Panc1 (cell line): ENCODE measurements around the gene SLC4A1AP. TPM values are rescaled to one million over a fixed set of nuclear protein-coding genes. Genes with fewer than 3 reads are reported as not detected.
A peak's percentile ranks its signal among the peaks of the same experiment; 100 is the strongest.

Source experiments
- ATAC-seq: fragments of 200-7000 bp; cut with Tn5 transposase; 2 replicates; pipeline ENCODE4 v1.9.1; 2020; ENCODE audit warnings: mild to moderate bottlenecking, moderate library complexity
- BruUV-seq: library from RNA; stranded (reverse); fragments of 400-500 nt; replicated peaks from 2 replicates; lab custom pipeline; 2021; lab: Mats Ljungman, UMichigan
- CTCF ChIA-PET: fragments of 300-600 bp; sonication (Branson Sonifier 250); formaldehyde crosslinking; loops from one replicate; lab custom pipeline; 2022; ENCODE audit warnings: antibody characterized with exemption; lab: Charles Lee
- POLR2A ChIA-PET: fragments of 300-600 bp; sonication (Branson Sonifier 250); formaldehyde crosslinking; loops from one replicate; lab custom pipeline; 2022; ENCODE audit warnings: antibody characterized with exemption; lab: Charles Lee
- DNase-seq: peaks from one replicate; pipeline ENCODE4 v3.0.0-alpha.2; 2010; ENCODE audit warnings: low read depth, low spot score
- H3K27ac ChIP-seq: 2 replicates; pipeline ENCODE4 v1.5.1; 2011; ENCODE audit warnings: mild to moderate bottlenecking, low read length, inconsistent platforms
- H3K27me3 ChIP-seq: fragments of 200-500 bp; sonication (Bioruptor generic); 2 replicates; pipeline ENCODE4 v1.6.0; 2014; ENCODE audit warnings: low read length, inconsistent platforms; ENCODE audit not compliant: control insufficient read depth, insufficient read depth
- H3K36me3 ChIP-seq: fragments of 200-500 bp; sonication (Bioruptor generic); 2 replicates; pipeline ENCODE4 v1.5.1; 2014; ENCODE audit warnings: inconsistent platforms, mild to moderate bottlenecking, low read length, moderate library complexity; ENCODE audit not compliant: control insufficient read depth, insufficient read depth
- H3K4me1 ChIP-seq: 2 replicates; pipeline ENCODE4 v1.5.1; 2011; ENCODE audit warnings: inconsistent platforms, mild to moderate bottlenecking, low read length, moderate library complexity; ENCODE audit not compliant: control insufficient read depth, insufficient read depth
- H3K4me3 ChIP-seq, 2 experiments: 2 replicates each; pipeline ENCODE4 v1.5.1; 2011 to 2012; ENCODE audit warnings: low read depth in 2 of 2, low read length in 2 of 2, mild to moderate bottlenecking in 2 of 2, inconsistent platforms in 1 of 2, moderate library complexity in 1 of 2
- H3K9me3 ChIP-seq: fragments of 200-500 bp; sonication (Bioruptor generic); 2 replicates; pipeline ENCODE4 v1.5.1; 2014; ENCODE audit warnings: low read depth, mild to moderate bottlenecking, inconsistent platforms, low read length, moderate library complexity; ENCODE audit not compliant: control insufficient read depth, insufficient read depth
- POLR2AphosphoS5 ChIP-seq: IDR thresholded peaks from 2 replicates; pipeline ENCODE4 v1.6.1; 2012; ENCODE audit warnings: mild to moderate bottlenecking, low read depth, low read length, moderate library complexity
- SIN3A ChIP-seq: IDR thresholded peaks from 2 replicates; pipeline ENCODE4 v1.6.1; 2012; ENCODE audit warnings: low read depth, mild to moderate bottlenecking, low read length, moderate library complexity, borderline replicate concordance; ENCODE audit not compliant: insufficient read depth
- TCF7L2 ChIP-seq: IDR thresholded peaks from 2 replicates; pipeline ENCODE4 v1.6.1; 2011; ENCODE audit warnings: mild to moderate bottlenecking, low read depth, low read length, inconsistent platforms
- in situ Hi-C: cut with HindIII; loops from 2 replicates; pipeline ENCODE4 v1.10.0; 2016; ENCODE audit warnings: low sequenced_read_pairs, low pct_unique_long_range_greater_than_20kb
- intact Hi-C: fragments of 100-400 bp; cut with micrococcal nuclease; formaldehyde crosslinking; loops from one replicate; pipeline ENCODE4 v1.10.0; 2022; ENCODE audit not compliant: unreplicated experiment
- total RNA-seq: library from RNA; stranded (reverse); gene quantifications from one replicate; pipeline ENCODE4 v1.2.1, GENCODE V29; 2021; ENCODE audit not compliant: unreplicated experiment
- TF ChIP-seq, protein P1 (sequence below): fragments of 450-650 bp; IDR thresholded peaks from 2 replicates; pipeline ENCODE4 v1.5.1; 2017; ENCODE audit warnings: mild to moderate bottlenecking
- TF ChIP-seq, protein P2 (sequence below), 2 experiments: IDR thresholded peaks; 2 replicates each; pipeline ENCODE4 v1.6.1; 2011 to 2012; ENCODE audit warnings: low read depth in 2 of 2, control low read depth in 1 of 2, low read length in 1 of 2, mild to moderate bottlenecking in 1 of 2, moderate library complexity in 1 of 2; ENCODE audit not compliant: insufficient read depth in 1 of 2

The SLC4A1AP gene
- total RNA-seq, 1 experiment from 2014 or later: 22.2 TPM

DNA sequence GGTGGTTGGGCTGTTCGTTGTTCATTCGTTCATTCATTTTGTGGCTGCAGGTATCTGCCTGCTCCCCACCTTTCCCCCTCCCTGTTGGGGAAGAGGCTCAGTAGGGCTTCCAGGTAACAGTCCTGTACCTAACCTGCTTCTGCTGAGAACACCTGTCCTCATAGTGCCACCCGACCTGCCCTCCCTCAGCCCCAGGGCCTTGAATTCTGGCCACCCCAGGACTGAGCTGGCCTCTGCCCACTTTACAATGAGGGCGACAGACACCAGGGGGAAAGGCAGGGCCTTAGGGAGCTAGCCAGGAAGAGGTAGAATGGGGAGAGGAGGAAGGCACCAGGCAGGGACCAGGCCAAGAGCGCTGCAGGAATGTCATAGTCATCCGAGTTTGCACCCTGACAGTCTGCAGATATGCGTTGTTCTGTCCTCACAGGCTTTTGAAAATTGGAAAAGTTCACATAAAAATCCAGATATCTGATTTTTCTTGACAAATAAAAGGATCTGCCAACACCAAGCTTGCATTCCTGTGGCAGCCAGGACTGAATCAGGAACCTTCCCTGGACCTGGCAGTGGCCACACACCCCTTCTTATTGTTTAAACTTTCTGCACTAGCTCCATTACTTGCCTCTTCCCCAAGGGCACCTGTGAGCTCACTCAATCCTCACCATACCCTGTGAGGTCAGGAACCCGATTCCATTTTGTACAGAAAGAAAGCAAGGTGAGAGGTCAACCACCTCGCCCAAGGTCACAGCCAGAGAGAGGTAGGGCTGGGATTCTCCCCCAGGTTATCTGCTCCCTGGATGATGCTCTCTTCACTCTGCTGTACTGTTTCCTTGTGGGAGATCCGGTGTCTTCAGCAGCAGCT, 72.6 kb downstream of the SLC4A1AP start:
- ChIA-PET POLR2A (interaction anchor here (0.5 kb wide), 1 partner anchor 9 kb away, joined by 4 read pairs; no protein-coding TSS in a partner anchor), CTCF (no interaction called here)
- intact Hi-C loops (no loop called here), in situ Hi-C loops (no loop called here)
- 0 out of 2 replicates have a peak, but pooled peaks have one; percentile 18 for ATAC-seq
- Histone ChIP-seq H3K4me3 (peak overlapping the region; percentile 38 to 52; a peak in 3 of 4 replicates), H3K27me3 (no peaks in the 10 kb centered on the region), H3K36me3 (no peaks in the 10 kb centered on the region), H3K4me1 (peaks cover 4% of the 10 kb centered on the region; the same call in 1 of the 2 replicates), H3K27ac (peak overlapping the region; percentile 46; the same call in 1 of the 2 replicates), H3K9me3 (no peaks in the 10 kb centered on the region)
- no TSS peak for BruUV-seq
- TF ChIP-seq SIN3A (no peak), TCF7L2 (no peak)
- TF ChIP-seq, protein P1, sequence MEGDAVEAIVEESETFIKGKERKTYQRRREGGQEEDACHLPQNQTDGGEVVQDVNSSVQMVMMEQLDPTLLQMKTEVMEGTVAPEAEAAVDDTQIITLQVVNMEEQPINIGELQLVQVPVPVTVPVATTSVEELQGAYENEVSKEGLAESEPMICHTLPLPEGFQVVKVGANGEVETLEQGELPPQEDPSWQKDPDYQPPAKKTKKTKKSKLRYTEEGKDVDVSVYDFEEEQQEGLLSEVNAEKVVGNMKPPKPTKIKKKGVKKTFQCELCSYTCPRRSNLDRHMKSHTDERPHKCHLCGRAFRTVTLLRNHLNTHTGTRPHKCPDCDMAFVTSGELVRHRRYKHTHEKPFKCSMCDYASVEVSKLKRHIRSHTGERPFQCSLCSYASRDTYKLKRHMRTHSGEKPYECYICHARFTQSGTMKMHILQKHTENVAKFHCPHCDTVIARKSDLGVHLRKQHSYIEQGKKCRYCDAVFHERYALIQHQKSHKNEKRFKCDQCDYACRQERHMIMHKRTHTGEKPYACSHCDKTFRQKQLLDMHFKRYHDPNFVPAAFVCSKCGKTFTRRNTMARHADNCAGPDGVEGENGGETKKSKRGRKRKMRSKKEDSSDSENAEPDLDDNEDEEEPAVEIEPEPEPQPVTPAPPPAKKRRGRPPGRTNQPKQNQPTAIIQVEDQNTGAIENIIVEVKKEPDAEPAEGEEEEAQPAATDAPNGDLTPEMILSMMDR: no peak
- DNase-seq: no peak

DNA sequence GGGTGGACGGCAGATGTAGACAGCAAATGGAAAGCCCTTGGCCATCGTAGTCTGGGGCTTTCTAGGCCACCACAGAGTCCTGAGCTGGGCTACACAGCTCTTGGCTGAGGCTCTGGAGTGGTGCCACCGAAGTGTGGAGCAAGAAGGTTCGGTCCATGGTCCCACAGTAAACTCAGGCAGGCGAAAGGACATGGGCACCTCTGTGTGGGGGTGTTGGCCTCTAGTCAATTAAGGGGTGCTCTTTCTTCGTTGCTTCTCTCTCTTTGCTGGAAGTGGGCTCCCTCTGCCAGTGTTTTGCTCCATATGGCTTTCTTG, 73.2 kb downstream of the SLC4A1AP start:
- ChIA-PET CTCF (no interaction called here), POLR2A (no interaction called here)
- intact Hi-C loops: no loop called here

More for the DNA sequence above, 73.2 kb downstream of the SLC4A1AP start:
- ATAC-seq (no peak), DNase-seq (no peak)
- Histone ChIP-seq H3K27ac (no peak overlapping the region), H3K36me3 (no peaks in the 10 kb centered on the region), H3K4me1 (peaks cover 4% of the 10 kb centered on the region; the same call in 1 of the 2 replicates), H3K27me3 (no peaks in the 10 kb centered on the region), H3K4me3 (no peak overlapping the region), H3K9me3 (no peaks in the 10 kb centered on the region)
- no TSS peak for BruUV-seq
- TF ChIP-seq POLR2AphosphoS5: no peak
- TF ChIP-seq TCF7L2: no peak
- TF ChIP-seq SIN3A: no peak
- TF ChIP-seq, protein P1: no peak
- TF ChIP-seq, protein P2, sequence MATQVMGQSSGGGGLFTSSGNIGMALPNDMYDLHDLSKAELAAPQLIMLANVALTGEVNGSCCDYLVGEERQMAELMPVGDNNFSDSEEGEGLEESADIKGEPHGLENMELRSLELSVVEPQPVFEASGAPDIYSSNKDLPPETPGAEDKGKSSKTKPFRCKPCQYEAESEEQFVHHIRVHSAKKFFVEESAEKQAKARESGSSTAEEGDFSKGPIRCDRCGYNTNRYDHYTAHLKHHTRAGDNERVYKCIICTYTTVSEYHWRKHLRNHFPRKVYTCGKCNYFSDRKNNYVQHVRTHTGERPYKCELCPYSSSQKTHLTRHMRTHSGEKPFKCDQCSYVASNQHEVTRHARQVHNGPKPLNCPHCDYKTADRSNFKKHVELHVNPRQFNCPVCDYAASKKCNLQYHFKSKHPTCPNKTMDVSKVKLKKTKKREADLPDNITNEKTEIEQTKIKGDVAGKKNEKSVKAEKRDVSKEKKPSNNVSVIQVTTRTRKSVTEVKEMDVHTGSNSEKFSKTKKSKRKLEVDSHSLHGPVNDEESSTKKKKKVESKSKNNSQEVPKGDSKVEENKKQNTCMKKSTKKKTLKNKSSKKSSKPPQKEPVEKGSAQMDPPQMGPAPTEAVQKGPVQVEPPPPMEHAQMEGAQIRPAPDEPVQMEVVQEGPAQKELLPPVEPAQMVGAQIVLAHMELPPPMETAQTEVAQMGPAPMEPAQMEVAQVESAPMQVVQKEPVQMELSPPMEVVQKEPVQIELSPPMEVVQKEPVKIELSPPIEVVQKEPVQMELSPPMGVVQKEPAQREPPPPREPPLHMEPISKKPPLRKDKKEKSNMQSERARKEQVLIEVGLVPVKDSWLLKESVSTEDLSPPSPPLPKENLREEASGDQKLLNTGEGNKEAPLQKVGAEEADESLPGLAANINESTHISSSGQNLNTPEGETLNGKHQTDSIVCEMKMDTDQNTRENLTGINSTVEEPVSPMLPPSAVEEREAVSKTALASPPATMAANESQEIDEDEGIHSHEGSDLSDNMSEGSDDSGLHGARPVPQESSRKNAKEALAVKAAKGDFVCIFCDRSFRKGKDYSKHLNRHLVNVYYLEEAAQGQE (IDR thresholded peaks at IDR 0.05; ENCODE audit: insufficient read depth in 1 of 2, low read depth in 2 of 2, low read length in 1 of 2): no peak
- in situ Hi-C loops: no loop called here
